22Rv1 (cell line): Measurements from ENCODE around the gene FER.

Experiments
- ZFX ChIP-seq: fragments of 450-650 bp; IDR thresholded peaks from 2 replicates; pipeline ENCODE4 v1.6.1; 2017; ENCODE audit warnings: antibody characterized with exemption, borderline replicate concordance
- TF ChIP-seq, protein P1 (sequence below): fragments of 450-650 bp; IDR thresholded peaks from 2 replicates; pipeline ENCODE4 v1.5.1; 2017; ENCODE audit warnings: mild to moderate bottlenecking

GRCh38 chr5:109099081-109099480 lies 351.4 kb downstream of the FER start:
- TF ChIP-seq, protein P1, sequence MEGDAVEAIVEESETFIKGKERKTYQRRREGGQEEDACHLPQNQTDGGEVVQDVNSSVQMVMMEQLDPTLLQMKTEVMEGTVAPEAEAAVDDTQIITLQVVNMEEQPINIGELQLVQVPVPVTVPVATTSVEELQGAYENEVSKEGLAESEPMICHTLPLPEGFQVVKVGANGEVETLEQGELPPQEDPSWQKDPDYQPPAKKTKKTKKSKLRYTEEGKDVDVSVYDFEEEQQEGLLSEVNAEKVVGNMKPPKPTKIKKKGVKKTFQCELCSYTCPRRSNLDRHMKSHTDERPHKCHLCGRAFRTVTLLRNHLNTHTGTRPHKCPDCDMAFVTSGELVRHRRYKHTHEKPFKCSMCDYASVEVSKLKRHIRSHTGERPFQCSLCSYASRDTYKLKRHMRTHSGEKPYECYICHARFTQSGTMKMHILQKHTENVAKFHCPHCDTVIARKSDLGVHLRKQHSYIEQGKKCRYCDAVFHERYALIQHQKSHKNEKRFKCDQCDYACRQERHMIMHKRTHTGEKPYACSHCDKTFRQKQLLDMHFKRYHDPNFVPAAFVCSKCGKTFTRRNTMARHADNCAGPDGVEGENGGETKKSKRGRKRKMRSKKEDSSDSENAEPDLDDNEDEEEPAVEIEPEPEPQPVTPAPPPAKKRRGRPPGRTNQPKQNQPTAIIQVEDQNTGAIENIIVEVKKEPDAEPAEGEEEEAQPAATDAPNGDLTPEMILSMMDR: no peak
- no peak for TF ChIP-seq ZFX
